Ascending aorta (tissue), 2 donors: ENCODE data around the gene IL22RA2. TPM values are rescaled to one million over a fixed set of nuclear protein-coding genes. Genes with fewer than 3 reads are reported as not detected.

Source experiments
- DNase-seq, 2 donors: peaks; one replicate each; pipeline ENCODE4 v3.0.0-alpha.2; 2019; ENCODE audit warnings: low spot score in 2 of 2
- H3K27ac ChIP-seq, 2 donors: fragments of 200-600 bp; sonication (generic); one replicate each; pipeline ENCODE4 v1.5.1; 2016 to 2017; ENCODE audit warnings: mild to moderate bottlenecking in 1 of 2
- H3K27me3 ChIP-seq: fragments of 200-600 bp; sonication (generic); one replicate; pipeline ENCODE4 v1.5.1; 2017
- H3K36me3 ChIP-seq, 2 donors: fragments of 200-600 bp; sonication (generic); one replicate each; pipeline ENCODE4 v1.5.1; 2016
- H3K4me1 ChIP-seq, 2 donors: fragments of 200-600 bp; sonication (generic); one replicate each; pipeline ENCODE4 v1.5.1; 2016 to 2017; ENCODE audit warnings: mild to moderate bottlenecking in 1 of 2
- H3K4me3 ChIP-seq, 2 donors: fragments of 200-600 bp; sonication (generic); one replicate each; pipeline ENCODE4 v1.5.1; 2016 to 2017; ENCODE audit warnings: mild to moderate bottlenecking in 1 of 2
- H3K9me3 ChIP-seq, 2 donors: fragments of 200-600 bp; sonication (generic); one replicate each; pipeline ENCODE4 v1.5.1; 2016
- CTCF ChIP-seq, 3 experiments: fragments of 200-600 bp in 2 of 3; fragments of 450-650 bp in 1 of 3; sonication (generic) in 2 of 3; IDR thresholded peaks; one replicate each; pipeline ENCODE4 v1.5.1; 2016 to 2019; ENCODE audit warnings: antibody characterized with exemption in 3 of 3, mild to moderate bottlenecking in 1 of 3, moderate library complexity in 1 of 3
- intact Hi-C: fragments of 100-400 bp; cut with DNase I; formaldehyde crosslinking; loops from one replicate; pipeline ENCODE4 v1.15.1; 2023
- total RNA-seq: library from RNA; depleted of rRNA; stranded (reverse); fragments of >200 nt; gene quantifications from one replicate; pipeline ENCODE4 v1.1.0, GENCODE V29; 2016

IL22RA2 gene
- total RNA-seq, 1 donor from 2014 or later = not detected

- Histone ChIP-seq H3K4me3 (no peak overlapping the region), H3K36me3 (no peaks in the 10 kb centered on the region), H3K9me3 (no peaks in the 10 kb centered on the region), H3K27ac (no peak overlapping the region), H3K27me3 (no peaks in the 10 kb centered on the region), H3K4me1 (no peaks in the 10 kb centered on the region)
- TF ChIP-seq CTCF (IDR thresholded peaks at IDR 0.05) = no peak
- no peak for DNase-seq
- intact Hi-C loops = no loop called here
Measured at GRCh38 chr6:137165375-137166246, 7.8 kb downstream of the IL22RA2 start.

- no peak for TF ChIP-seq CTCF (IDR thresholded peaks at IDR 0.05)
- no peak overlapping the region for H3K27ac ChIP-seq
- no peaks in the 10 kb centered on the region for H3K4me1 ChIP-seq
- DNase-seq = no peak
- H3K36me3 ChIP-seq = no peaks in the 10 kb centered on the region
- intact Hi-C loops = no loop called here
- no peaks in the 10 kb centered on the region for H3K27me3 ChIP-seq
- no peak overlapping the region for H3K4me3 ChIP-seq
- H3K9me3 ChIP-seq = no peaks in the 10 kb centered on the region
Measured at GRCh38 chr6:137163732-137164318, 9.6 kb downstream of the IL22RA2 start.

GRCh38 chr6:137162692-137163306 lies 10.6 kb downstream of the IL22RA2 start:
- no peaks in the 10 kb centered on the region for H3K27me3 ChIP-seq
- no peak for TF ChIP-seq CTCF (IDR thresholded peaks at IDR 0.05)
- no peaks in the 10 kb centered on the region for H3K36me3 ChIP-seq
- no peak overlapping the region for H3K4me3 ChIP-seq
- intact Hi-C loops = no loop called here
- no peaks in the 10 kb centered on the region for H3K9me3 ChIP-seq
- no peak for DNase-seq
- no peak overlapping the region for H3K27ac ChIP-seq
- no peaks in the 10 kb centered on the region for H3K4me1 ChIP-seq

GRCh38 chr6:137161949-137162348 lies 11.5 kb downstream of the IL22RA2 start:
- Histone ChIP-seq H3K4me1 (no peaks in the 10 kb centered on the region), H3K4me3 (no peak overlapping the region), H3K36me3 (no peaks in the 10 kb centered on the region), H3K27ac (no peak overlapping the region), H3K9me3 (no peaks in the 10 kb centered on the region), H3K27me3 (no peaks in the 10 kb centered on the region)
- TF ChIP-seq CTCF (IDR thresholded peaks at IDR 0.05) = no peak
- intact Hi-C loops = no loop called here
- no peak for DNase-seq

GRCh38 chr6:137160763-137161162 lies 12.7 kb downstream of the IL22RA2 start:
- no peaks in the 10 kb centered on the region for H3K9me3 ChIP-seq
- H3K27ac ChIP-seq = no peak overlapping the region
- no peak overlapping the region for H3K4me3 ChIP-seq
- TF ChIP-seq CTCF (IDR thresholded peaks at IDR 0.05) = no peak
- DNase-seq = no peak
- no peaks in the 10 kb centered on the region for H3K36me3 ChIP-seq
- intact Hi-C loops = no loop called here
- H3K4me1 ChIP-seq = no peaks in the 10 kb centered on the region
- H3K27me3 ChIP-seq = no peaks in the 10 kb centered on the region
